Uterus (tissue), 4 donors: ENCODE measurements around the gene CDH12. TPM values are rescaled to one million over a fixed set of nuclear protein-coding genes. Genes with fewer than 3 reads are reported as not detected.

Experiments
- DNase-seq, 2 donors: peaks; one replicate each; pipeline ENCODE4 v3.0.0-alpha.2; 2019 to 2020
- H3K27ac ChIP-seq, 2 donors: fragments of 200-600 bp; sonication (generic); 1 replicate in 1 of 2; 2 replicates in 1 of 2; pipeline ENCODE4 v1.5.1; 2016 to 2018
- H3K27me3 ChIP-seq, 2 donors: fragments of 200-600 bp; sonication (generic); one replicate each; pipeline ENCODE4 v1.5.1; 2018 to 2019; ENCODE audit warnings: control low read depth in 1 of 2
- H3K36me3 ChIP-seq, 2 donors: fragments of 200-600 bp; sonication (generic); one replicate each; pipeline ENCODE4 v1.5.1; 2019; ENCODE audit warnings: control low read depth in 1 of 2
- H3K4me1 ChIP-seq, 2 donors: fragments of 200-600 bp; sonication (generic); one replicate each; pipeline ENCODE4 v1.5.1; 2018 to 2019; ENCODE audit warnings: control low read depth in 1 of 2
- H3K4me3 ChIP-seq, 2 donors: fragments of 200-600 bp; sonication (generic); 1 replicate in 1 of 2; 2 replicates in 1 of 2; pipeline ENCODE4 v1.5.1; 2018 to 2019; ENCODE audit warnings: mild to moderate bottlenecking in 1 of 2
- H3K9me3 ChIP-seq, 2 donors: fragments of 200-600 bp; sonication (generic); one replicate each; pipeline ENCODE4 v1.5.1; 2019; ENCODE audit warnings: control low read depth in 1 of 2
- CTCF ChIP-seq, 4 experiments: fragments of 200-600 bp in 2 of 4; fragments of 450-650 bp in 2 of 4; sonication (generic) in 2 of 4; IDR thresholded peaks; one replicate each; pipeline ENCODE4 v1.5.1; 2016 to 2019; ENCODE audit warnings: antibody characterized with exemption in 4 of 4, mild to moderate bottlenecking in 2 of 4, moderate library complexity in 1 of 4
- POLR2A ChIP-seq, 2 donors: fragments of 450-650 bp; IDR thresholded peaks; one replicate each; pipeline ENCODE4 v1.6.1; 2016; ENCODE audit warnings: antibody characterized with exemption in 2 of 2, mild to moderate bottlenecking in 1 of 2, moderate library complexity in 1 of 2
- intact Hi-C: fragments of 100-400 bp; cut with DNase I; formaldehyde crosslinking; loops from one replicate; pipeline ENCODE4 v1.15.1; 2023; ENCODE audit warnings: low total_unique reads
- total RNA-seq, 4 donors: library from RNA; depleted of rRNA in 3 of 4; stranded (reverse); fragments of >200 nt in 3 of 4; gene quantifications; one replicate each; pipeline versions ENCODE4 v1.1.0 to v1.2.4, GENCODE V29; 2014 to 2023
- donor health status: DM: yes; HTN: yes; CAD: no.

The CDH12 gene
- total RNA-seq, 4 donors from 2014 or later, result 0.37 to 2.0 TPM; not detected in 2

DNA sequence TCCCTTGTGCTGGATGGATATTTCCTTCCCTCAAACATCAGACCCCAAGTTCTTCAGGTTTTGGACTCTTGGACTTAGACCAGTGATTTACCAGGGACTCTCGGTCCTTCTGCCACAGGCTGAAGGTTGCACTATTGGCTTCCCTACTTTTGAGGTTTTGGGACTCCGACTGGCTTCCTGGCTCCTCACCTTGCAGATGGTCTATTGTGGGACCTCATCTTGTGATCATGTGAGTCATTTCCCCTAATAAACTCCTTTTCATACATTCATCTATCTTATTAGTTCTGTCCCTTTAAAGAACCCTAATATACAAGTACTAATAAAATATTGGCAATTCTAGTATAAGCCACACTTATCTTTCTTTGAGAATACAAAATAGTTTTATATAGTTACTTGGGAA lies 1078.9 kb downstream of the CDH12 start:
- H3K27me3 ChIP-seq, result no peaks in the 10 kb centered on the region
- no peak for TF ChIP-seq POLR2A (IDR thresholded peaks at IDR 0.05)
- no peak for TF ChIP-seq CTCF (IDR thresholded peaks at IDR 0.05)
- H3K27ac ChIP-seq, result no peak overlapping the region
- H3K4me3 ChIP-seq, result no peak overlapping the region
- H3K9me3 ChIP-seq, result no peaks in the 10 kb centered on the region
- no peaks in the 10 kb centered on the region for H3K36me3 ChIP-seq
- no peak for DNase-seq
- no peaks in the 10 kb centered on the region for H3K4me1 ChIP-seq
- intact Hi-C loops, result no loop called here

DNA sequence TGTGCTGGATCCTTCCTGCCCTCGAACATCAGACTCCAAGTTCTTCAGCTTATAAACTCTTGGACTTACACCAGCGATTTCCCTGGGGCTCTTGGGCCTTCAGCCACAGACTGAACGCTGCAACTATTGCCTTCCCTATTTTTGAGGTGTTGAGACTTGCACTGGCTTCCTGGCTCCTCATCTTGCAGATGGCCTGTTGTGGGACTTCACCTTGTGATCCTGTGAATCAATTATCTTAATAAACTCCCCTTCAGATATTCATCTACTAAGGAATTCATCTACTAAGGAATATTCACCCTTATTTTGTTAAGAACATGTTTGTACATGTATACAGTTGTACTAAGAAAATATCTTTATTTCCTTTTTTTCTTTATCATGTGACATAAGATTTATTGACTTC lies 1079.7 kb downstream of the CDH12 start:
- no peaks in the 10 kb centered on the region for H3K9me3 ChIP-seq
- no peak overlapping the region for H3K27ac ChIP-seq
- no peak for DNase-seq
- H3K27me3 ChIP-seq, result no peaks in the 10 kb centered on the region
- H3K4me3 ChIP-seq, result no peak overlapping the region
- H3K36me3 ChIP-seq, result no peaks in the 10 kb centered on the region
- no peak for TF ChIP-seq CTCF (IDR thresholded peaks at IDR 0.05)
- TF ChIP-seq POLR2A (IDR thresholded peaks at IDR 0.05), result no peak
- no peaks in the 10 kb centered on the region for H3K4me1 ChIP-seq
- intact Hi-C loops, result no loop called here

DNA sequence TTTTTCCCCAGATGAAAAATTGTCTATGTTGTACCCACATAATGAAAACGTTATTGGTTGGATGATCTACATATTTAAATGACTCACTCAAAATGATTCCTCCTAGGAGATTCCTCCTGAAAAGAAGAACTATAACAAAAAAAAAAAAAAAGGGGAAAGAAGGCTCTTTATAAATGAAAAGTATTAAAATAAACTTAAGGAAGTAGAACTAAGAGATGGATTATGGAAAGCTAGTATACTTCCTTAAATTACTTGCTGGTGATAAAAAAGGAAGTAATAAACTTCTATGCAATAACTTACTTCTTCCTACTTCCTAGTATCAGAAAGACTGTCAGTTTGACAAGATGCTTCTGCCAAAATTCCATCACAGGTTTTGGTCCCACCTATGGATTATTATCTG lies 1087.7 kb downstream of the CDH12 start:
- TF ChIP-seq POLR2A (IDR thresholded peaks at IDR 0.05), result no peak
- no peak for TF ChIP-seq CTCF (IDR thresholded peaks at IDR 0.05)
- Histone ChIP-seq H3K27ac (no peak overlapping the region), H3K27me3 (no peaks in the 10 kb centered on the region), H3K9me3 (no peaks in the 10 kb centered on the region), H3K36me3 (no peaks in the 10 kb centered on the region), H3K4me1 (no peaks in the 10 kb centered on the region), H3K4me3 (no peak overlapping the region)
- intact Hi-C loops, result no loop called here
- DNase-seq, result no peak

DNA sequence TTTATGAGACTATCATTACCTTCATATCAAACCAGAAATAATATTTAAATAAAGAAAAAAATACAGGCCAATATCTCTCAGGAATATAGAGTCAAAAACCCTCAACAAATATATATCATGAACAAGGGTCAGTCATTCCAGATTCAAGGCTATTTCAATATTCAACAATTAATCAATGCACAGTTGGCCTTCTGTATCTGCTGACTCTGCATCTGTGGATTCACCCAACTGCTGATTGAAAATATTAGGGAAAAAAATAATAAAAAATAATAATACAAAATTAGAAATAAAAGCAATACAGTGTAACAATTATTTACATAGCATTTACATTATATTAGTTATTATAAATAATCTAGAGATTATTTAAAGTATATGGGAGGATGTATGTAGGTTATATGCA lies 1114.0 kb downstream of the CDH12 start:
- Histone ChIP-seq H3K9me3 (no peaks in the 10 kb centered on the region), H3K27me3 (no peaks in the 10 kb centered on the region), H3K27ac (no peak overlapping the region), H3K36me3 (no peaks in the 10 kb centered on the region), H3K4me1 (no peaks in the 10 kb centered on the region), H3K4me3 (no peak overlapping the region)
- TF ChIP-seq POLR2A (IDR thresholded peaks at IDR 0.05) (no peak), CTCF (IDR thresholded peaks at IDR 0.05) (no peak)
- intact Hi-C loops, result no loop called here
- DNase-seq, result no peak

DNA sequence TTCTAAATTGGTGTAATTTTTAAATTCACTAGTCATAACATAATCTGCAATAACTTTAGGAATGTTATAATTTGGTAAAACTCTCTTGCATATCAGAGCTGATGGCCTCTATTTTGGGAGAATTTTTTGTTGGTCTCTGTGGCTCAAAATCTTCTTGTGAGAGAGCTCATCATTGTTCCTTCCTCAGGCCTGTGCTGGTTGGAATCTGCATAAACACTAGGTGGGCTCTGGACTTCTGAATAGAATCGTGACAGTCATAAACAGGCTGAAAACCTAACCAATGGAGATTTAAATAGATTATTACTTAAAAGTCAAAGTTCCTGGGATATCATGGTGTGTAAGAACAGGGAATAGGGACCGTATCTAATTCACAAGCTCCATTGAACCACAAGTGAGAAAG lies 1129.6 kb downstream of the CDH12 start:
- intact Hi-C loops, result no loop called here
- no peak for DNase-seq
- no peak overlapping the region for H3K27ac ChIP-seq
- H3K4me3 ChIP-seq, result no peak overlapping the region
- no peaks in the 10 kb centered on the region for H3K27me3 ChIP-seq
- no peak for TF ChIP-seq POLR2A (IDR thresholded peaks at IDR 0.05)
- TF ChIP-seq CTCF (IDR thresholded peaks at IDR 0.05), result no peak
- H3K9me3 ChIP-seq, result no peaks in the 10 kb centered on the region
- H3K4me1 ChIP-seq, result no peaks in the 10 kb centered on the region
- no peaks in the 10 kb centered on the region for H3K36me3 ChIP-seq
